Loucy (cell line): ENCODE measurements around the gene AFG3L2.

Experiments
- H2AFZ ChIP-seq: fragments of 200-600 bp; sonication (generic); 2 replicates; pipeline ENCODE4 v1.6.0; 2016; ENCODE audit warnings: antibody characterized with exemption, mild to moderate bottlenecking, low read length, moderate library complexity
- H3F3A ChIP-seq: fragments of 200-600 bp; 2 replicates; pipeline ENCODE4 v1.6.0; 2016; ENCODE audit warnings: antibody characterized with exemption, low read depth, mild to moderate bottlenecking
- H3K27me3 ChIP-seq: fragments of 200-600 bp; sonication (generic); 2 replicates; pipeline ENCODE4 v1.6.1; 2014; ENCODE audit warnings: low read length, mild to moderate bottlenecking; ENCODE audit not compliant: insufficient read depth, poor library complexity, severe bottlenecking
- H3K36me3 ChIP-seq: fragments of 200-600 bp; sonication (generic); 2 replicates; pipeline ENCODE4 v1.6.1; 2016; ENCODE audit warnings: low read length; ENCODE audit not compliant: insufficient read depth
- H3K4me1 ChIP-seq: fragments of 200-600 bp; sonication (generic); 2 replicates; pipeline ENCODE4 v1.5.1; 2014; ENCODE audit warnings: low read length, mild to moderate bottlenecking; ENCODE audit not compliant: insufficient read depth, poor library complexity, severe bottlenecking
- H3K4me2 ChIP-seq: fragments of 200-600 bp; sonication (generic); 2 replicates; pipeline ENCODE4 v1.6.0; 2014; ENCODE audit warnings: antibody characterized with exemption, low read length, low read depth, mild to moderate bottlenecking; ENCODE audit not compliant: poor library complexity, severe bottlenecking
- H3K4me3 ChIP-seq: fragments of 200-600 bp; sonication (generic); 2 replicates; pipeline ENCODE4 v1.5.1; 2014; ENCODE audit warnings: low read length, mild to moderate bottlenecking, mixed read lengths; ENCODE audit not compliant: poor library complexity, severe bottlenecking
- H3K79me2 ChIP-seq: fragments of 200-600 bp; sonication (generic); 2 replicates; pipeline ENCODE4 v1.6.1; 2014; ENCODE audit warnings: low read length; ENCODE audit not compliant: insufficient read depth
- H3K9ac ChIP-seq: fragments of 200-600 bp; sonication (generic); 2 replicates; pipeline ENCODE4 v1.6.0; 2014; ENCODE audit warnings: mild to moderate bottlenecking, low read depth, low read length, moderate library complexity; ENCODE audit not compliant: poor library complexity, severe bottlenecking
- H3K9me2 ChIP-seq: fragments of 200-600 bp; sonication (generic); replicated peaks from 2 replicates; pipeline ENCODE4 v1.6.1; 2016; ENCODE audit warnings: low read depth, low read length, mixed read lengths
- H3K9me3 ChIP-seq: fragments of 200-600 bp; sonication (generic); 2 replicates; pipeline ENCODE4 v1.6.1; 2014; ENCODE audit warnings: mild to moderate bottlenecking, antibody characterized with exemption, low read length, low read depth; ENCODE audit not compliant: insufficient read depth
- H4K20me1 ChIP-seq: fragments of 200-600 bp; sonication (generic); 2 replicates; pipeline ENCODE4 v1.6.0; 2014; ENCODE audit warnings: antibody characterized with exemption, low read length, mild to moderate bottlenecking; ENCODE audit not compliant: insufficient read depth, poor library complexity, severe bottlenecking
- EZH2phosphoT487 ChIP-seq: fragments of 200-600 bp; IDR thresholded peaks from 2 replicates; pipeline ENCODE4 v1.6.1; 2018; ENCODE audit warnings: antibody characterized with exemption, mild to moderate bottlenecking, moderate library complexity, borderline replicate concordance
- TF ChIP-seq, protein P1 (sequence below): fragments of 200-600 bp; sonication (generic); conservative IDR thresholded peaks from 2 replicates; pipeline ENCODE4 v1.5.1; 2014; ENCODE audit warnings: mild to moderate bottlenecking, antibody characterized with exemption, low read length

AFG3L2 gene

DNA sequence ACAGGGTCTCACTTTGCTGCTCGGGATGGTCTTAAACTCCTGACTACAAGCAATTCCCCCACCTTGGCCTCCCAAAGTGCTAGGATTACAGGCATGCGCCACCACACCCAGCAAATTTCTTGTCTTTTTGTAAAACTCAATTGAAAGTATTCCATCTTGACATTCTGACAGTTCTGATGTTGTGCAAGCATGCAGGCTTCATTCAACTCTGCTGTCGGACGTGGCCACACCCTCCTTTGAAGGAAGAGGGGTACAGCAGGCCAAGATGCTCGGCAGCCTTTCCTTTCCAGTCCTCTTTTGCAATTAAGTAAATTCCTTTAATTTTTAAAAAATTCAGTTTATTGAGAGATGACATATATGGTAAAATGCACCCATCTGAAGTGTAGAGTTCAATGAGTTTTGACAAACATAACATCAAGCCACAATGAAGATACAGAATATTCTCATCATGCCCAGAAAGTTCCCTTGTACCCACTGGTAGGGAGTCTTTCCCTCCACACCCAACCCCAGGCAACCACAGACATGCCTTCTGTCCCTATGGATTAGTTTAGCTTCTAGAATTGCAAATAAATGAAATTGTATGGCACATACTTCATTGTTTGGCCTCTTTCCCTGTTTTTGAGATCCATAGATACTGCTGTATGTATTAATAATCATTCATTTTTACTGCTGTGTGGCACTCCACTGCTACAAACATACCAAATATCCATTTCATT is 35.9 kb downstream of the AFG3L2 start:
- Histone ChIP-seq H3K4me1 (no peaks in the 10 kb centered on the region), H3K27me3 (no peaks in the 10 kb centered on the region), H3K9me2 (no peaks in the 10 kb centered on the region), H3K9ac (no peak overlapping the region), H3K79me2 (no peaks in the 10 kb centered on the region), H3K4me3 (no peak overlapping the region), H3K9me3 (no peaks in the 10 kb centered on the region), H4K20me1 (no peaks in the 10 kb centered on the region), H3K36me3 (peaks cover 71% of the 10 kb centered on the region; the same call in 1 of the 2 replicates), H2AFZ (no peak overlapping the region), H3F3A (no peaks in the 10 kb centered on the region), H3K4me2 (no peak overlapping the region)
- TF ChIP-seq EZH2phosphoT487 = no peak
- TF ChIP-seq, protein P1, sequence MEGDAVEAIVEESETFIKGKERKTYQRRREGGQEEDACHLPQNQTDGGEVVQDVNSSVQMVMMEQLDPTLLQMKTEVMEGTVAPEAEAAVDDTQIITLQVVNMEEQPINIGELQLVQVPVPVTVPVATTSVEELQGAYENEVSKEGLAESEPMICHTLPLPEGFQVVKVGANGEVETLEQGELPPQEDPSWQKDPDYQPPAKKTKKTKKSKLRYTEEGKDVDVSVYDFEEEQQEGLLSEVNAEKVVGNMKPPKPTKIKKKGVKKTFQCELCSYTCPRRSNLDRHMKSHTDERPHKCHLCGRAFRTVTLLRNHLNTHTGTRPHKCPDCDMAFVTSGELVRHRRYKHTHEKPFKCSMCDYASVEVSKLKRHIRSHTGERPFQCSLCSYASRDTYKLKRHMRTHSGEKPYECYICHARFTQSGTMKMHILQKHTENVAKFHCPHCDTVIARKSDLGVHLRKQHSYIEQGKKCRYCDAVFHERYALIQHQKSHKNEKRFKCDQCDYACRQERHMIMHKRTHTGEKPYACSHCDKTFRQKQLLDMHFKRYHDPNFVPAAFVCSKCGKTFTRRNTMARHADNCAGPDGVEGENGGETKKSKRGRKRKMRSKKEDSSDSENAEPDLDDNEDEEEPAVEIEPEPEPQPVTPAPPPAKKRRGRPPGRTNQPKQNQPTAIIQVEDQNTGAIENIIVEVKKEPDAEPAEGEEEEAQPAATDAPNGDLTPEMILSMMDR = no peak

DNA sequence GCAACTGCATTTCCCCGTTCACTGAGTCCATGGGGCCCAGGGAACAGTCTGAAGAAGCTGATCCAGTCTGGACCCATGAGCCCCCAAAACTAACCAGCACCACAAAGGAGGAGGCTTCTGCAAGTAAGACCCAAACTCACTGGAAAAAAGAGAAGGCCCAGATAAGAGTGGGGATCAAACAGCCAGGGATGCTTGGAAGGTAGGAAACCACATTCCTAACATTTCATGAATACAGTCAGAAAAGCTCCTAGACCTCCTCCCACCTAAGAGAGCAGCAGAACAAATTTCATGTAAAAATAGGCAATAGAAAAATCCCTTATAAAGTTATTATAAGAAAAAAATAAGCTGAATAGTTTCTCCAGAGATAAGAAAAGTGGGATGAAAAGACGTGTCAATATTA is 38.6 kb downstream of the AFG3L2 start:
- H4K20me1 ChIP-seq = no peaks in the 10 kb centered on the region
- no peak overlapping the region for H3K9ac ChIP-seq
- H3K9me3 ChIP-seq = no peaks in the 10 kb centered on the region
- H3K4me1 ChIP-seq = no peaks in the 10 kb centered on the region
- no peaks in the 10 kb centered on the region for H3K27me3 ChIP-seq
- H3K36me3 ChIP-seq = peaks cover 58% of the 10 kb centered on the region; the same call in 1 of the 2 replicates
- no peaks in the 10 kb centered on the region for H3K79me2 ChIP-seq
- no peak overlapping the region for H3K4me3 ChIP-seq
- H3K9me2 ChIP-seq = no peaks in the 10 kb centered on the region
- no peak overlapping the region for H2AFZ ChIP-seq
- no peaks in the 10 kb centered on the region for H3F3A ChIP-seq
- TF ChIP-seq EZH2phosphoT487 = no peak
- TF ChIP-seq, protein P1 = no peak
- H3K4me2 ChIP-seq = no peak overlapping the region

DNA sequence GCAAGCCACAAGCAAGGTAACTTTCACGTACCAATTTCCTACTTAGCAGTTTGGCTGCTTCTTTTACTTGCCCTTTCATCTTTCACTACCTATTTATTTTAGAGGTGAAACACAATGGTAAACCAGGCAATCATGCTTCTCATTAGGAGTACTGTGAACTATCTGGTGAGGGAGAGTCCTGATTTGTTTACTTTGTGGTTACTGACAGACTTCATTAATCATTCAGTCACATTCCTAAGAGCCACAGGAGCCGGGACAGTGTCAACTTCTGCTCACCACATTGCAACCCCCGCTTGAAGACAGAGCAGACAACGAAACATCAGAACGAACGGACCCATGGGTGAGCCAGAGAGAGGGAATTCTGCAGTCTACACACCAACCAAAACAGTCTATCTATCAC is 40.1 kb downstream of the AFG3L2 start:
- Histone ChIP-seq H3K27me3 (no peaks in the 10 kb centered on the region), H3K36me3 (peaks cover 45% of the 10 kb centered on the region; the same call in 1 of the 2 replicates), H3K4me2 (no peak overlapping the region), H4K20me1 (no peaks in the 10 kb centered on the region), H3K4me3 (no peak overlapping the region), H3K79me2 (no peaks in the 10 kb centered on the region), H3K9me2 (no peaks in the 10 kb centered on the region), H3K9ac (no peak overlapping the region), H3K4me1 (no peaks in the 10 kb centered on the region), H3K9me3 (no peaks in the 10 kb centered on the region), H3F3A (no peaks in the 10 kb centered on the region), H2AFZ (no peak overlapping the region)
- TF ChIP-seq, protein P1 = no peak
- no peak for TF ChIP-seq EZH2phosphoT487
